Endothelial cell (in vitro differentiated cells): Measurements from ENCODE around the gene HEBP2. TPM values are rescaled to one million over a fixed set of nuclear protein-coding genes. Genes with fewer than 3 reads are reported as not detected.

Experiments
- DNase-seq: peaks from one replicate; pipeline ENCODE4 v3.0.0; 2021; ENCODE audit warnings: low spot score
- H3K27ac Mint-ChIP-seq: one replicate; pipeline ENCODE4 v1.8.0; 2021; ENCODE audit warnings: mixed read lengths, inconsistent platforms; ENCODE audit not compliant: unreplicated experiment
- H3K27me3 Mint-ChIP-seq: one replicate; pipeline ENCODE4 v1.8.0; 2021; ENCODE audit warnings: mild to moderate bottlenecking, moderate library complexity, mixed read lengths, inconsistent platforms; ENCODE audit not compliant: unreplicated experiment
- H3K36me3 Mint-ChIP-seq: one replicate; pipeline ENCODE4 v1.8.0; 2021; ENCODE audit warnings: mild to moderate bottlenecking, low read depth, mixed read lengths, inconsistent platforms; ENCODE audit not compliant: unreplicated experiment
- H3K4me1 Mint-ChIP-seq: one replicate; pipeline ENCODE4 v1.8.0; 2021; ENCODE audit warnings: mild to moderate bottlenecking, mixed read lengths, inconsistent platforms; ENCODE audit not compliant: unreplicated experiment
- H3K4me3 Mint-ChIP-seq: one replicate; pipeline ENCODE4 v1.8.0; 2021; ENCODE audit warnings: mild to moderate bottlenecking, mixed read lengths, inconsistent platforms; ENCODE audit not compliant: unreplicated experiment
- H3K9me3 Mint-ChIP-seq: one replicate; pipeline ENCODE4 v1.8.0; 2021; ENCODE audit warnings: mixed read lengths, inconsistent platforms; ENCODE audit not compliant: unreplicated experiment
- total RNA-seq: library from RNA; stranded (reverse); fragmentation: NEBNext Ultra II Directional; extraction: Animal tissue kit (Norgen Biotek cat#: 25700); gene quantifications from one replicate; pipeline ENCODE4 v1.2.1, GENCODE V29; 2021; ENCODE audit not compliant: unreplicated experiment
- TF ChIP-seq, protein P1 (sequence below): fragments of 200-600 bp; sonication (generic); IDR thresholded peaks from one replicate; pipeline ENCODE4 v1.5.0; 2021; ENCODE audit warnings: antibody characterized with exemption; ENCODE audit not compliant: unreplicated experiment

HEBP2 gene
- total RNA-seq, 1 donor from 2014 or later, result 30.1 TPM

DNA sequence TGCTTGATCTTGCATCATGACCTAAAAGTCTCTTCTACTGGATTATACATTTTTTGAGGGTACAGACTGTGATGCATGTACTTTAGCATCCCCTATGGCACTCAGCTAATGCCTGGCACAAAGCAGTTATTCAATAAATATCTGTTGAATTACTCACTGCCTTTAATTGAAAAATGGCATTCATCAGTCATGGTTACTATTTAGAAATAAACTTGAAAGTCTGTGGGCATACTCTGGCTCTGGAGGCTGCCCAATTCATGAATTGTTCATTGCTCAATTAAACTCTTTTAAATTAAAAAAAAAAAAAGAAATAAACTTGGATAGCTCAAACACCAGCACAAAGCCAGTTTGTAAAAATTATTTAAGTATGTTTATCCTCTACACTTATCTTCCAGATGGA lies 40.0 kb downstream of the HEBP2 start:
- no peaks in the 10 kb centered on the region for H3K27me3 Mint-ChIP-seq
- DNase-seq, result no peak
- H3K4me3 Mint-ChIP-seq, result no peak overlapping the region
- no peaks in the 10 kb centered on the region for H3K4me1 Mint-ChIP-seq
- H3K9me3 Mint-ChIP-seq, result no peaks in the 10 kb centered on the region
- peaks cover 13% of the 10 kb centered on the region for H3K36me3 Mint-ChIP-seq
- no peak overlapping the region for H3K27ac Mint-ChIP-seq
- TF ChIP-seq, protein P1, sequence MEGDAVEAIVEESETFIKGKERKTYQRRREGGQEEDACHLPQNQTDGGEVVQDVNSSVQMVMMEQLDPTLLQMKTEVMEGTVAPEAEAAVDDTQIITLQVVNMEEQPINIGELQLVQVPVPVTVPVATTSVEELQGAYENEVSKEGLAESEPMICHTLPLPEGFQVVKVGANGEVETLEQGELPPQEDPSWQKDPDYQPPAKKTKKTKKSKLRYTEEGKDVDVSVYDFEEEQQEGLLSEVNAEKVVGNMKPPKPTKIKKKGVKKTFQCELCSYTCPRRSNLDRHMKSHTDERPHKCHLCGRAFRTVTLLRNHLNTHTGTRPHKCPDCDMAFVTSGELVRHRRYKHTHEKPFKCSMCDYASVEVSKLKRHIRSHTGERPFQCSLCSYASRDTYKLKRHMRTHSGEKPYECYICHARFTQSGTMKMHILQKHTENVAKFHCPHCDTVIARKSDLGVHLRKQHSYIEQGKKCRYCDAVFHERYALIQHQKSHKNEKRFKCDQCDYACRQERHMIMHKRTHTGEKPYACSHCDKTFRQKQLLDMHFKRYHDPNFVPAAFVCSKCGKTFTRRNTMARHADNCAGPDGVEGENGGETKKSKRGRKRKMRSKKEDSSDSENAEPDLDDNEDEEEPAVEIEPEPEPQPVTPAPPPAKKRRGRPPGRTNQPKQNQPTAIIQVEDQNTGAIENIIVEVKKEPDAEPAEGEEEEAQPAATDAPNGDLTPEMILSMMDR, result no peak

DNA sequence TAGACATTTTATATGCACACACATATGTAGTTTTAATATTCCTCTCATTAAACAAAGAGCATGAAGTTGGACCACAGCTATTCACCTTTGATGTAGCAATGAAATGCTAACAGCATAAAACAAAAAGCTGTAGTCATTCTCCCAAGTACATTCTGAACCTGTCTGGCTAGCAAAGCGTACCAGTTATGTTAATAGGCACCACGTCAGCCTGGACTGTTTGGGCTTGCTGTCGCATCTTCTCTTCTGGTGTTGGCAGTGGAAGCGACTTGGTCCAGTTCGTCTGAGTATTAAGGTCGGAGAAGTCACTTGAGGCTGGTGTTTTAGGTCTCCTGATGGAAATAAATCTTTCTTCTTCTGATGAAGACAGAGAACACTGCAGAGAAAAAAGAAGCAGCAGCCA lies 42.8 kb downstream of the HEBP2 start:
- H3K27me3 Mint-ChIP-seq, result peaks cover 2% of the 10 kb centered on the region

DNA sequence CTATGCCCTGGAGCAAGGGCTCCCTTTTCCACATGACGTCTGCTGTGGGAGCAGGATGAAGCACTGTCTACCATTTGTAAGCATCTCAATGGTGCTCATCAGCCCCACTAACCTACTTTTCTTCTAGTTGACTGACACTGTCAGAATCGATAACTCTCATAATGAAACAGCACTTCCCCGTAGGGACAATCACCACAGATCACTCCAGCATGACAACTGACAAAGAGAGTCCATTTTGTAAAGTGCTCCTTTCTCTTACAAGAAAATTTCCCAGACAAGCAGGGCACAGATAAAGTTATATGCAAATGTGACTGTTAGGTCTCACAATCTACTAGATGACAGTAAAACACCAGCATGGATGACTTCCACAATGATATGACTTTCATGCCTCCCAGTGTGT lies 46.4 kb downstream of the HEBP2 start:
- H3K9me3 Mint-ChIP-seq, result no peaks in the 10 kb centered on the region
- peaks cover 2% of the 10 kb centered on the region for H3K27me3 Mint-ChIP-seq
- H3K36me3 Mint-ChIP-seq, result peaks cover 17% of the 10 kb centered on the region
- no peak overlapping the region for H3K27ac Mint-ChIP-seq
- DNase-seq, result no peak
- peaks cover 4% of the 10 kb centered on the region for H3K4me1 Mint-ChIP-seq
- H3K4me3 Mint-ChIP-seq, result no peak overlapping the region
- TF ChIP-seq, protein P1, result no peak

More for the DNA sequence above, 42.8 kb downstream of the HEBP2 start:
- H3K27ac Mint-ChIP-seq, result no peak overlapping the region
- DNase-seq, result no peak
- peaks cover 13% of the 10 kb centered on the region for H3K36me3 Mint-ChIP-seq
- no peaks in the 10 kb centered on the region for H3K9me3 Mint-ChIP-seq
- TF ChIP-seq, protein P1, result no peak
- H3K4me1 Mint-ChIP-seq, result peaks cover 2% of the 10 kb centered on the region
- no peak overlapping the region for H3K4me3 Mint-ChIP-seq

DNA sequence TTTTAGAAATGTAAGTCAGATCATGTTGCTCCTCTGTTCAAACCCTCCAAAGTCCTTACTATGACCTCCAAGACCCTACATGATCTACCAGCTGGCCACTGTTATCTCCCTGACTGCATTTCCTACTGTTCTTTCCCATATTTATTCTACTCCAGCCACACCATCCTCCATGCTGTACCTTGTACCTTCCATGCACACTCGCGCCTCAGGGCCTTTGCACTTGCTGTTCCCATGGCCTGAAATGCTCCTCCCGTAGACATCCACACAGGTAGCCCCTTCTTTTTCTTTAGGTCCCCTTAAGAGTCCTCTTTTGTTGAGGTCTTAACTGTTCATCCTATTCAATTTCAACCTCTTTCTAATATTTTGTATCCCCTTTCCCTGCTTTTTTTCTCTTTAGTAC lies 47.0 kb downstream of the HEBP2 start:
- TF ChIP-seq, protein P1, result no peak
- Mint-ChIP-seq H3K9me3 (no peaks in the 10 kb centered on the region), H3K4me1 (peaks cover 4% of the 10 kb centered on the region), H3K4me3 (no peak overlapping the region), H3K27ac (no peak overlapping the region), H3K36me3 (peaks cover 17% of the 10 kb centered on the region), H3K27me3 (peaks cover 2% of the 10 kb centered on the region)
- DNase-seq, result no peak

DNA sequence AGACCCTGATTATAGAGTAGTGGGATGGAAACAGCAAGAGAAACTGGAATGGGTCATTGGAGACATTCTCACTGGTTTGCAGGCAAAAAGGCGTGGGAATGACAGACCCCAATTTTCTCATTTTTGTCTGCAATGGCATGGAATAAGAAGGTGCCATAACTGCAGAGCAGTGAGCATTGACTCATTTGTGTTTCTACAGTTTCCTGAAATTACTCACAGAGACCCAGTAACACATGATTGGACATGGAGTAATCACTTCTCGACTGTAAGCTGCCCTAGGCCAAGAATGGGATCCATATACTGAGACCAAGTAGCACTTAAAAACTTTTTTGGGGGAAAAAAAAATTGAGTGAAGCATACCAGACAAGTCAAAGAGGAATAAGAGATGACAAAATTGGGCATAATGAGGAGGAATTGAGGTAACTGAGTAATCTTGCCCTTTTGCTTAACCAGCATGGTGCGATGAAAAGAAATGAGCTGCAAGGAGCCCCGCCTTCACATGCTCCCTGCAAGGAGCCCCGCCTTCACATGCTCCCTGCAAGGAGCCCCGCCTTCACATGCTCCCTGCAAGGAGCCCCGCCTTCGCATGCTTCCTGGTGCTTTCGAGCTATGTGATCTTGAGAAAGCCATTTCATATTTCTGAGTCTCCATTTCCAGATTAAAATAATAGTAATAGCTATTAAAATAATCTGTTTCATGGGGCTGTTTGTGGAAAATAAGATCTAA lies 51.1 kb downstream of the HEBP2 start:
- H3K36me3 Mint-ChIP-seq, result peaks cover 20% of the 10 kb centered on the region
- peaks cover 7% of the 10 kb centered on the region for H3K4me1 Mint-ChIP-seq
- TF ChIP-seq, protein P1, result no peak
- H3K27me3 Mint-ChIP-seq, result peaks cover 2% of the 10 kb centered on the region
- H3K9me3 Mint-ChIP-seq, result no peaks in the 10 kb centered on the region
- H3K27ac Mint-ChIP-seq, result no peak overlapping the region
- DNase-seq, result no peak
- no peak overlapping the region for H3K4me3 Mint-ChIP-seq
